C4-2B (cell line): Measurements from ENCODE around the gene TBC1D20.
"Not testable (repeated sequence)": the region's sequence is repeated elsewhere in the genome, so short reads cannot be mapped to it uniquely, and the experiment has no call there.

Experiments used
- H3K27ac ChIP-seq: fragments of 450-650 bp; 2 replicates; pipeline ENCODE4 v1.5.1; 2017
- CTCF ChIP-seq: fragments of 450-650 bp; conservative IDR thresholded peaks from 2 replicates; pipeline ENCODE4 v1.5.1; 2017; ENCODE audit warnings: mild to moderate bottlenecking
- ZFX ChIP-seq: fragments of 450-650 bp; IDR thresholded peaks from 2 replicates; pipeline ENCODE4 v1.6.1; 2017

TBC1D20 gene

GRCh38 chr20:454951-455350 lies 7.4 kb downstream of the TBC1D20 start:
- TF ChIP-seq CTCF (no peak), ZFX (no peak)
- H3K27ac ChIP-seq = peak overlapping the region; percentile 69

- H3K27ac ChIP-seq = not testable (repeated sequence)
Measured at GRCh38 chr20:452021-452420, 10.3 kb downstream of the TBC1D20 start.

- peak overlapping the region; percentile 40; the same call in 1 of the 2 replicates for H3K27ac ChIP-seq
- TF ChIP-seq ZFX = no peak
- TF ChIP-seq CTCF = no peak
Measured at GRCh38 chr20:445514-446336, 16.6 kb downstream of the TBC1D20 start.

- TF ChIP-seq CTCF = no peak
- TF ChIP-seq ZFX = no peak
- H3K27ac ChIP-seq = peak overlapping the region; percentile 40
Measured at GRCh38 chr20:444862-445426, 17.4 kb downstream of the TBC1D20 start.

GRCh38 chr20:444117-444516 lies 18.2 kb downstream of the TBC1D20 start:
- no peak for TF ChIP-seq CTCF
- no peak for TF ChIP-seq ZFX
- no peak overlapping the region for H3K27ac ChIP-seq

GRCh38 chr20:443223-443775 lies 19.0 kb downstream of the TBC1D20 start:
- H3K27ac ChIP-seq = no peak overlapping the region
- TF ChIP-seq ZFX (no peak), CTCF (no peak)

GRCh38 chr20:440636-441035 lies 21.7 kb downstream of the TBC1D20 start:
- no peak for TF ChIP-seq CTCF
- TF ChIP-seq ZFX = no peak
- no peak overlapping the region for H3K27ac ChIP-seq
